WTC11 (cell line): ENCODE results near the gene MEIS1. TPM values are rescaled to one million over a fixed set of nuclear protein-coding genes. Genes with fewer than 3 reads are reported as not detected.

Experiments
- ATAC-seq: fragments of 200-7000 bp; cut with Tn5 transposase; 2 replicates; pipeline ENCODE4 v1.10.0; 2021; ENCODE audit warnings: mild to moderate bottlenecking, moderate library complexity
- CTCF ChIA-PET: fragments of 300-600 bp; sonication (Branson Sonifier 250); formaldehyde crosslinking; loops from one replicate; lab custom pipeline; 2021; ENCODE audit warnings: antibody characterized with exemption; lab: Charles Lee
- POLR2A ChIA-PET: fragments of 350-600 bp; sonication (Branson Sonifier 250); formaldehyde crosslinking; loops from one replicate; lab custom pipeline; 2021; ENCODE audit warnings: antibody characterized with exemption; lab: Charles Lee
- DNase-seq: peaks from one replicate; pipeline ENCODE4 v3.0.0; 2021; ENCODE audit warnings: low spot score
- H3K27ac Mint-ChIP-seq: 2 replicates; pipeline ENCODE4 v1.8.0; 2021; ENCODE audit warnings: mixed read lengths
- H3K27me3 Mint-ChIP-seq: 2 replicates; pipeline ENCODE4 v1.8.0; 2021; ENCODE audit warnings: low read depth, mild to moderate bottlenecking, moderate library complexity, mixed read lengths
- H3K36me3 Mint-ChIP-seq: 2 replicates; pipeline ENCODE4 v1.8.0; 2021; ENCODE audit warnings: mixed read lengths
- H3K4me1 Mint-ChIP-seq: 2 replicates; pipeline ENCODE4 v1.8.0; 2022; ENCODE audit warnings: mixed read lengths
- H3K4me3 Mint-ChIP-seq: 2 replicates; pipeline ENCODE4 v1.8.0; 2021; ENCODE audit warnings: mild to moderate bottlenecking, moderate library complexity, mixed read lengths
- H3K9me3 Mint-ChIP-seq: 2 replicates; pipeline ENCODE4 v1.8.0; 2021; ENCODE audit warnings: mixed read lengths
- CBFB ChIP-seq: sonication (generic); formaldehyde crosslinking; IDR thresholded peaks from 2 replicates; pipeline ENCODE4 v1.8.1; 2022; ENCODE audit warnings: mild to moderate bottlenecking, low read depth, missing genetic modification reagents
- CREB1 ChIP-seq: sonication (generic); formaldehyde crosslinking; IDR thresholded peaks from 2 replicates; pipeline ENCODE4 v1.8.0; 2023; ENCODE audit warnings: mild to moderate bottlenecking, missing genetic modification reagents
- CREM ChIP-seq: sonication (generic); formaldehyde crosslinking; IDR thresholded peaks from 2 replicates; pipeline ENCODE4 v1.8.1; 2022; ENCODE audit warnings: mild to moderate bottlenecking, missing genetic modification reagents, moderate library complexity
- E2F1 ChIP-seq: sonication (generic); formaldehyde crosslinking; IDR thresholded peaks from 2 replicates; pipeline ENCODE4 v1.8.0; 2022; ENCODE audit warnings: mild to moderate bottlenecking, missing genetic modification reagents
- FOXP1 ChIP-seq: sonication (generic); formaldehyde crosslinking; IDR thresholded peaks from 2 replicates; pipeline ENCODE4 v1.8.0; 2022; ENCODE audit warnings: missing genetic modification reagents, mild to moderate bottlenecking, moderate library complexity, borderline replicate concordance
- GABPB1 ChIP-seq: sonication (generic); formaldehyde crosslinking; IDR thresholded peaks from 2 replicates; pipeline ENCODE4 v1.8.1; 2023; ENCODE audit warnings: mild to moderate bottlenecking, missing genetic modification reagents
- IRF1 ChIP-seq: sonication (generic); formaldehyde crosslinking; IDR thresholded peaks from 2 replicates; pipeline ENCODE4 v1.8.0; 2023; ENCODE audit warnings: missing genetic modification reagents
- PREB ChIP-seq: sonication (generic); formaldehyde crosslinking; IDR thresholded peaks from 2 replicates; pipeline ENCODE4 v1.8.1; 2022; ENCODE audit warnings: mild to moderate bottlenecking, missing genetic modification reagents, moderate library complexity, borderline replicate concordance
- RELA ChIP-seq: sonication (generic); formaldehyde crosslinking; IDR thresholded peaks from 2 replicates; pipeline ENCODE4 v1.8.1; 2022; ENCODE audit warnings: missing genetic modification reagents, mild to moderate bottlenecking, borderline replicate concordance
- RORB ChIP-seq: fragments of 250-450 bp; sonication (Bioruptor Pico); IDR thresholded peaks from 2 replicates; pipeline ENCODE4 v1.9.0; 2021; ENCODE audit warnings: mild to moderate bottlenecking
- ZNF232 ChIP-seq: sonication (generic); formaldehyde crosslinking; IDR thresholded peaks from 2 replicates; pipeline ENCODE4 v1.8.0; 2022; ENCODE audit warnings: mild to moderate bottlenecking, missing genetic modification reagents
- ZNF416 ChIP-seq: fragments of 250-450 bp; sonication (Bioruptor Pico); IDR thresholded peaks from 2 replicates; pipeline ENCODE4 v1.9.0; 2021; ENCODE audit warnings: mild to moderate bottlenecking, inconsistent platforms
- ZNF512 ChIP-seq: sonication (generic); formaldehyde crosslinking; IDR thresholded peaks from 2 replicates; pipeline ENCODE4 v1.8.1; 2022; ENCODE audit warnings: missing genetic modification reagents, borderline replicate concordance
- ZNF532 ChIP-seq: fragments of 250-450 bp; sonication (Bioruptor Pico); IDR thresholded peaks from 2 replicates; pipeline ENCODE4 v1.9.0; 2021; ENCODE audit warnings: mild to moderate bottlenecking, borderline replicate concordance
- total RNA-seq: library from RNA; stranded (reverse); gene quantifications from 3 replicates; pipeline ENCODE4 v1.2.3, GENCODE V29; 2021

Gene MEIS1
- total RNA-seq, 1 experiment from 2014 or later = 0.48 TPM

- TF ChIP-seq ZNF512 (CRISPR knock-in tag) = no peak
- TF ChIP-seq, all 79 proteins: peak for 0
Measured at GRCh38 chr2:66538291-66538690, 103.4 kb downstream of the MEIS1 start (continued).

- Mint-ChIP-seq H3K27ac (no peak overlapping the region), H3K4me1 (peaks cover 45% of the 10 kb centered on the region), H3K9me3 (no peaks in the 10 kb centered on the region), H3K36me3 (no peaks in the 10 kb centered on the region), H3K27me3 (no peaks in the 10 kb centered on the region)
- ATAC-seq = no peak
- CTCF ChIA-PET = no interaction called here
- no peak for DNase-seq
- POLR2A ChIA-PET = no interaction called here
- no peak for TF ChIP-seq PREB (CRISPR knock-in tag)
- no peak for TF ChIP-seq ZNF416 (CRISPR knock-in tag)
- TF ChIP-seq IRF1 (CRISPR knock-in tag) = no peak
- TF ChIP-seq CREB1 (CRISPR knock-in tag) = no peak
- TF ChIP-seq ZNF512 (CRISPR knock-in tag) = no peak
- TF ChIP-seq ZNF232 (CRISPR knock-in tag) = no peak
- TF ChIP-seq FOXP1 (CRISPR knock-in tag) = no peak
- TF ChIP-seq CREM (CRISPR knock-in tag) = no peak
- no peak for TF ChIP-seq GABPB1 (CRISPR knock-in tag)
- no peak for TF ChIP-seq E2F1 (CRISPR knock-in tag)
- no peak for TF ChIP-seq ZNF532
- TF ChIP-seq RORB (CRISPR knock-in tag) = no peak
- no peak for TF ChIP-seq RELA
- no peak for TF ChIP-seq CBFB (CRISPR knock-in tag)
- TF ChIP-seq, all 79 proteins: peak for 0
- H3K4me3 Mint-ChIP-seq = no peak overlapping the region
Measured at GRCh38 chr2:66539452-66539851, 104.5 kb downstream of the MEIS1 start.
